GM18507 (cell line): Measurements from ENCODE around the gene CBX4.
A peak's percentile ranks its signal among the peaks of the same experiment; 100 is the strongest.

Source experiments
- DNase-seq: peaks from one replicate; pipeline ENCODE4 v3.0.0; 2011; ENCODE audit warnings: low read depth; ENCODE audit not compliant: insufficient read length; ENCODE audit errors: extremely low spot score
- FAIRE-seq: peaks from 2 replicates; lab custom pipeline; 2011; peaks lifted over from hg19 to GRCh38; lab: Jason Lieb, UNC

Gene CBX4

GRCh38 chr17:79843816-79844800, 4.9 kb upstream of the CBX4 start:
- FAIRE-seq (no peak), DNase-seq (no peak)

GRCh38 chr17:79843474-79843815, 4.2 kb upstream of the CBX4 start:
- FAIRE-seq: no peak
- DNase-seq: no peak

GRCh38 chr17:79842656-79843473, 3.6 kb upstream of the CBX4 start:
- FAIRE-seq: no peak
- DNase-seq: no peak

DNA sequence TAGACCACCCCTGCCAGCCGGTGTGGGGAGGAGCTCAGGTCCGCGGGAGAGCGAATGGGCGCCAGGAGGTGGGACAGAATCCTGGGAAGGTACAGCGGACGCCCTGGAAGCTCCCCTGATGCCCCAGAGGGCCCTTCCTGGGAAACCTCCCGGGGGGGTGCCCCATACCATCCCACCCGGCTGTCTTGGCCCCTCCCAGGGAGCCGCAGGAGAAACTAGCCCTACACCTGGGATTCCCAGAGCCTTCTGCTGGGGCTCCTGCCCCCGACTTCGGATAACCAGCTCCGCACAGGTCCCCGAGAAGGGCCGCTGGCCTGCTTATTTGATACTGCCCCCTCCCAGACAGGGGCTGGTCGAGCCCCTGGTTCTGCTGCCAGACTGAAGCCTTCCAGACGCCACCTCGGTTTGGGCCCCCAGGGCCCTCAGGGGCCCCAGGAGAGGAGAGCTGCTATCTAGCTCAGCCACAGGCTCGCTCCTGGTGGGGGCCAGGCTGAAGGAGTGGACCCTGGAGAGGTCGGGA, 3.0 kb upstream of the CBX4 start:
- FAIRE-seq: no peak
- no peak for DNase-seq

- DNase-seq (no peak), FAIRE-seq (no peak)
Measured at GRCh38 chr17:79841369-79842135, 2.3 kb upstream of the CBX4 start.

GRCh38 chr17:79840989-79841286, 1.7 kb upstream of the CBX4 start:
- FAIRE-seq (no peak), DNase-seq (no peak)

DNA sequence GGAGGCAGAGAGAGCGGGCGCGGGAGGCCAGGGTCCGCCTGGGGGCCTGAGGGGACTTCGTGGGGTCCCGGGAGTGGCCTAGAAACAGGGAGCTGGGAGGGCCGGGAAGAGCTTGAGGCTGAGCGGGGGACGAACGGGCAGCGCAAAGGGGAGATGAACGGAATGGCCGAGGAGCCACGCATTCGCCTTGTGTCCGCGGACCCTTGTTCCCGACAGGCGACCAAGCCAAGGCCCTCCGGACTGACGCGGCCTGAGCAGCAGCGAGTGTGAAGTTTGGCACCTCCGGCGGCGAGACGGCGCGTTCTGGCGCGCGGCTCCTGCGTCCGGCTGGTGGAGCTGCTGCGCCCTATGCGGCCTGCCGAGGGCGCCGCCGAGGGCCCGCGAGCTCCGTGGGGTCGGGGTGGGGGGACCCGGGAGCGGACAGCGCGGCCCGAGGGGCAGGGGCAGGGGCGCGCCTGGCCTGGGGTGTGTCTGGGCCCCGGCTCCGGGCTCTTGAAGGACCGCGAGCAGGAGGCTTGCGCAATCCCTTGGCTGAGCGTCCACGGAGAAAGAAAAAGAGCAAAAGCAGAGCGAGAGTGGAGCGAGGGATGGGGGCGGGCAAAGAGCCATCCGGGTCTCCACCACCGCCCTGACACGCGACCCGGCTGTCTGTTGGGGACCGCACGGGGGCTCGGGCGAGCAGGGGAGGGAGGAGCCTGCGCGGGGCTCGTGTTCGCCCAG, 1.2 kb upstream of the CBX4 start:
- no peak for DNase-seq
- FAIRE-seq: no peak

- no peak for DNase-seq
- peak; percentile 26 for FAIRE-seq
Measured at GRCh38 chr17:79838522-79839274, 542 bp downstream of the CBX4 start.

DNA sequence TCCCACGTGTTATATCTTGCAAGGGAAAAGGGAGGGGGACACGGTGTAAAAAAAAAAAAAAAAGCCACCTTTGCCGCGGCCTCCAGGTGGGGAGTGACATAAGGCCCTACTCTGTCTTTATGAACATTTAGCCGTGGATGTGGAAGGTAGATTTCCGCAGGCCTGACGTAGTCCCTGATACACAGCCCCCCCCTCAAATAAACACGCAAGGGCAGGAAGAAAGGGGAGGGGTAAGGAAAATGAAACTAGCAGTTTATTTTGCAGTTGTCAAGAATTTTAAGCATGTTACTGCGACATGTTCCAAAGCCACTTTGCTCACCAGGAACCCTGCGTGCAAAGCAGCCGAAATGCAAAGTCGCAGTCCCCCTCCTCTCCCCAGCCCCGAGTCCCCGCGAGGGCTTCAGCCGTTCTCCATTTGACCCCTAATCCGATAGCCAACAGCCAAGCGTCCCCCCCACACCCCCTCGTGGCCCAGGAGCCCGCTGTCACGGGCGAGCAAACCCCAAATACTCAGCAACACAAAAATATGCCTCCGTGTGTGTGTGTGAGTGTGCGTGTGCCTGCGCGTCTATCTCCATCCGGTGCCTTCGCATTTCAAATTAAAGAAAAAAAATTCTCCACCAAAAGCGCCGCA, 1.2 kb downstream of the CBX4 start:
- FAIRE-seq: no peak
- no peak for DNase-seq

DNA sequence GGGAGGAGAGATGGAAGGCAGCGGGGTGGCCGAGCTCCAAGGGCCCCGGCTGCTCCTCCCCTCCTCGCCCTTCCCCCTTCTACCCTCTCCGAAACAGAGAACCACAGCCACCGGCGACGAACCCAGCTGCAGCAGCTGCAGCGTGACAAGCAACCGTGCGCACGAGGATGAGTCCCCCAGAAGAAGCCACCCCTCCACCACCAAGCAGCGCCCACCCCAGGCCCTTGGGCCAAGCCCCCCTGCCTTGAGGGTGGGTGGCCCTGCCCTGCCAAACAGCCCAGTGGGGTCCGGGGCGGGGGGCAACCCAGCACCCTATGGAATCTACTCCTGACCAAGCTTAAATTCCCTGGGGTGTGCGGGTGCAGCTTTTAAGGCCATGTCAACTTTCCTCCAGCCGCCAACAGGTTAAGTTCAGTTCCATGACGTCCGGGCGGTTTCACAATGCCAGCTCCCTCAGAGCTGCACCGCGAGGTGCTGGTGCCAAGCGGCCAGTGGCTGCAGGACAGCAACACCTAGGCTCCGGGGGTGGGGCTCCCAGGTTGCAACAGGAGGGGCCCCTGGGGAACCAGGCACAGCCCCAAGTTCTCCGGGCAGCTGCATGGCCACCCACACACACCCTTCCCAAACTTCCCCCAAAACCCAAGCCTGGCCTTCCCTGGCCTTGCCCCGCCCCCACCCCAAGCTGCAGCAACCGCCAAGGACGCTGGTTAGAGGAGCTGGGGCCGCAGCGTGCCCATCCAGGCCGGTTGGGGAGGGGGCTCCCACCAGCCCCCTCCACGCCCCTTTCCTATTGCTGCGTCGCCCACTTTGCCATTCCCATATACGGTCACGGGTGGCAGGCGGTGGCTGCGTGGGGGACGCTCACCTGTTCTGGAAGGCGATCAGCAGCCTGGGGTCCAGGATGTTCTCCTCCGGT, 2.0 kb downstream of the CBX4 start:
- DNase-seq (no peak), FAIRE-seq (peak; percentile 79)

- FAIRE-seq (no peak), DNase-seq (no peak)
Measured at GRCh38 chr17:79836510-79836971, 2.7 kb downstream of the CBX4 start.

- DNase-seq (no peak), FAIRE-seq (no peak)
Measured at GRCh38 chr17:79835953-79836509, 3.2 kb downstream of the CBX4 start.

- no peak for FAIRE-seq
- DNase-seq: no peak
Measured at GRCh38 chr17:79835470-79835899, 3.8 kb downstream of the CBX4 start.

DNA sequence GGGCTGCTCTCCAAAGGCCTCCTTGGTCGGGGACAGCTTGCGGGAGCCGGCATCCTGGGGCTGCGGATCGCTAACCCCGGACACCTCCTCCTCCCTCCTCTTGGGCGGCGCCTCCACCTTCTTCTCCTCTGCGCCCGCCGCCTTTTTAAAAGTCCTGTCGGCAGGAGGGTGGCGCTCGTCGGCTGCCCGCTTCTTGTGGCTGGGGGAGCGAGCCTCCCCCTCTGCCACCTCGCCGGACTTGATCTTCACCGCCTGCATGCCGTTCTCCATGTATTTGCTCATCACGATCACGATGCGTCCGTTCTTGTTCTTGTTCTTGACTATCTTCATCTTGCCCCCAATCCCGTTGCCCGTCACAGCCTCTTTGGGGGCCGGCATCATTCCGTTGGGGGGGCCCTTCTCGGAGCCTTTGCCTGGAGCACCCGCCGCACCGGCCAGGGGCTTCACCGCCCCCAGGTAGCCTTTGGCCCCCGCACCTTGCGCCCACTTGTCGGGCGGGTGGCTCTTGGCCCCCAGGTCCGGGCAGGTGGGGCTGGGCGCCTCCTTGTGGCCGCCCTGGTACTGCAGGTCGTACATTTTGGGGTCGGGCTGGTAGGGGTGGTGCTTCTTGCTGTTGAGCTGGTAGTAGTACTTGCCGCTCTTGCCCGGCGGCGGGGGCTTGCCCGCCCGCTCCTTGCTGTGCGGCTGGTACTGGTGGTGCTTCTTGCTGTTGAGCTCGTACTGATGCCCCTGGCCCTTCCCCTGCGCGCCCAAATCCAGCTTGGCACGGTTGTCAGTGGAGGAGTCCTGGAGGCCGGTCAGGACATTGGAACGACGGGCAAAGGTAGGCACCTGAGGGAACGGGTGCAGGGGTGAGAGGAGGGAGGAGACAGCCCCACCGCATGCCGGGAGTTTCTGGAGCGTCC, 4.4 kb downstream of the CBX4 start:
- no peak for DNase-seq
- no peak for FAIRE-seq

GRCh38 chr17:79833744-79834564, 5.3 kb downstream of the CBX4 start:
- FAIRE-seq (no peak), DNase-seq (no peak)
